AG20443 (cell line): ENCODE results near the gene VILL.
A peak's percentile ranks its signal among the peaks of the same experiment; 100 is the strongest.
"Not testable (repeated sequence)": the region's sequence is repeated elsewhere in the genome, so short reads cannot be mapped to it uniquely, and the experiment has no call there.

ENCODE experiments used
- DNase-seq: peaks from one replicate; pipeline ENCODE4 v3.0.0; 2012; ENCODE audit warnings: low spot score, mixed read lengths

The VILL gene

GRCh38 chr3:37963635-37964034 is 27.0 kb upstream of the VILL start:
- no peak for DNase-seq

- no peak for DNase-seq
These were observed 26.4 kb upstream of the VILL start for GRCh38 chr3:37964146-37964545.

- no peak for DNase-seq
These were observed 25.9 kb upstream of the VILL start for GRCh38 chr3:37964716-37965115.

GRCh38 chr3:37967260-37967881 is 23.2 kb upstream of the VILL start:
- peak; percentile 85 for DNase-seq

- DNase-seq = no peak
These were observed 22.4 kb upstream of the VILL start for GRCh38 chr3:37968199-37968598.

GRCh38 chr3:37968813-37969595 is 21.6 kb upstream of the VILL start:
- no peak for DNase-seq

- no peak for DNase-seq
These were observed 20.9 kb upstream of the VILL start for GRCh38 chr3:37969596-37970100.

- DNase-seq = no peak
These were observed 19.8 kb upstream of the VILL start for GRCh38 chr3:37970802-37971201.

- no peak for DNase-seq
These were observed 19.1 kb upstream of the VILL start for GRCh38 chr3:37971467-37971866.

GRCh38 chr3:37972056-37972455 is 18.5 kb upstream of the VILL start:
- not testable (repeated sequence) for DNase-seq

GRCh38 chr3:37973246-37974054 is 17.1 kb upstream of the VILL start:
- DNase-seq = no peak

GRCh38 chr3:37974121-37975083 is 16.2 kb upstream of the VILL start:
- peak; percentile 81 for DNase-seq

- no peak for DNase-seq
These were observed 10.8 kb upstream of the VILL start for GRCh38 chr3:37979541-37980461.

GRCh38 chr3:37980462-37981347 is 9.9 kb upstream of the VILL start:
- no peak for DNase-seq

GRCh38 chr3:37981348-37981664 is 9.3 kb upstream of the VILL start:
- no peak for DNase-seq

GRCh38 chr3:37982331-37982730 is 8.3 kb upstream of the VILL start:
- no peak for DNase-seq

- DNase-seq = no peak
These were observed 6.5 kb upstream of the VILL start for GRCh38 chr3:37984051-37984450.

GRCh38 chr3:37984596-37984995 is 6.0 kb upstream of the VILL start:
- no peak for DNase-seq

- no peak for DNase-seq
These were observed 4.8 kb upstream of the VILL start for GRCh38 chr3:37985637-37986320.
